OCI-LY7 (cell line): ENCODE measurements around the gene CFAP100. TPM values are rescaled to one million over a fixed set of nuclear protein-coding genes. Genes with fewer than 3 reads are reported as not detected.

Source experiments
- BruUV-seq: library from RNA; stranded (reverse); fragments of 400-500 nt; replicated peaks from 2 replicates; lab custom pipeline; 2021; lab: Mats Ljungman, UMichigan
- CTCF ChIA-PET: fragments of 300-600 bp; sonication (Branson Sonifier 250); formaldehyde crosslinking; loops from one replicate; lab custom pipeline; 2022; ENCODE audit warnings: antibody characterized with exemption; ENCODE audit not compliant: unreplicated experiment; lab: Charles Lee
- POLR2A ChIA-PET: fragments of 300-600 bp; sonication (Branson Sonifier 250); formaldehyde crosslinking; loops from one replicate; lab custom pipeline; 2022; ENCODE audit warnings: antibody characterized with exemption; lab: Charles Lee
- DNase-seq: peaks from one replicate; pipeline ENCODE4 v3.0.0-alpha.2; 2015; ENCODE audit warnings: low spot score
- H2AFZ ChIP-seq: fragments of 200-600 bp; sonication (generic), shearing (Covaris generic); 2 replicates; pipeline ENCODE4 v1.6.1; 2014; ENCODE audit warnings: mild to moderate bottlenecking, antibody characterized with exemption, low read length, moderate library complexity
- H3K27ac ChIP-seq: fragments of 200-600 bp; sonication (generic); 2 replicates; pipeline ENCODE4 v1.5.1; 2014; ENCODE audit warnings: mixed run types, low read depth, mild to moderate bottlenecking, moderate library complexity, low read length, inconsistent platforms; ENCODE audit not compliant: poor library complexity, severe bottlenecking
- H3K36me3 ChIP-seq: fragments of 200-600 bp; sonication (generic); 2 replicates; pipeline ENCODE4 v1.6.1; 2014; ENCODE audit warnings: mild to moderate bottlenecking, antibody characterized with exemption, low read length, moderate library complexity, mixed read lengths; ENCODE audit not compliant: insufficient read depth
- H3K4me1 ChIP-seq: fragments of 200-600 bp; sonication (generic); 2 replicates; pipeline ENCODE4 v1.5.1; 2014; ENCODE audit warnings: mild to moderate bottlenecking, low read length; ENCODE audit not compliant: insufficient read depth, poor library complexity, severe bottlenecking
- H3K4me2 ChIP-seq: fragments of 200-600 bp; sonication (generic); 2 replicates; pipeline ENCODE4 v1.6.1; 2014; ENCODE audit warnings: mild to moderate bottlenecking, low read length
- H3K4me3 ChIP-seq: fragments of 200-600 bp; sonication (generic); 2 replicates; pipeline ENCODE4 v1.5.1; 2014; ENCODE audit warnings: mild to moderate bottlenecking, low read depth, low read length; ENCODE audit not compliant: poor library complexity, severe bottlenecking
- H3K79me2 ChIP-seq: fragments of 200-600 bp; sonication (generic); 2 replicates; pipeline ENCODE4 v1.6.1; 2016; ENCODE audit warnings: low read depth, mild to moderate bottlenecking, low read length, moderate library complexity, mixed read lengths; ENCODE audit not compliant: insufficient read depth
- H3K9me2 ChIP-seq: fragments of 200-600 bp; sonication (generic); 2 replicates; pipeline ENCODE4 v1.6.1; 2016; ENCODE audit warnings: mild to moderate bottlenecking, low read length, mixed read lengths; ENCODE audit not compliant: insufficient read depth
- H3K9me3 ChIP-seq: fragments of 200-600 bp; sonication (generic); 2 replicates; pipeline ENCODE4 v1.6.1; 2014; ENCODE audit warnings: mild to moderate bottlenecking, mixed run types, low read length, mixed read lengths
- H4K20me1 ChIP-seq: fragments of 200-600 bp; sonication (generic); 2 replicates; pipeline ENCODE4 v1.6.1; 2014; ENCODE audit warnings: mild to moderate bottlenecking, antibody characterized with exemption, low read length, moderate library complexity, mixed read lengths; ENCODE audit not compliant: insufficient read depth
- EZH2phosphoT487 ChIP-seq: fragments of 200-600 bp; sonication (generic); IDR thresholded peaks from 2 replicates; pipeline ENCODE4 v1.6.1; 2018; ENCODE audit warnings: low read depth, borderline replicate concordance, mild to moderate bottlenecking, mixed run types, antibody characterized with exemption, low read length, moderate library complexity, mixed read lengths
- intact Hi-C: fragments of 100-400 bp; cut with micrococcal nuclease; formaldehyde crosslinking; loops from one replicate; pipeline ENCODE4 v1.10.0; 2022; ENCODE audit not compliant: unreplicated experiment
- total RNA-seq, 2 experiments: library from RNA; depleted of rRNA in 1 of 2; stranded (reverse); fragments of >200 nt in 1 of 2; shearing (Covaris generic) in 1 of 2; gene quantifications; 2 replicates each; pipeline ENCODE4 v1.2.3, GENCODE V29; 2014 to 2022
- TF ChIP-seq, protein P1 (sequence below): fragments of 200-600 bp; sonication (generic); conservative IDR thresholded peaks from 2 replicates; pipeline ENCODE4 v1.5.1; 2014; ENCODE audit warnings: mild to moderate bottlenecking, antibody characterized with exemption, low read length, moderate library complexity, mixed read lengths

Gene CFAP100
- total RNA-seq, 2 experiments from 2014 or later, result not detected

DNA sequence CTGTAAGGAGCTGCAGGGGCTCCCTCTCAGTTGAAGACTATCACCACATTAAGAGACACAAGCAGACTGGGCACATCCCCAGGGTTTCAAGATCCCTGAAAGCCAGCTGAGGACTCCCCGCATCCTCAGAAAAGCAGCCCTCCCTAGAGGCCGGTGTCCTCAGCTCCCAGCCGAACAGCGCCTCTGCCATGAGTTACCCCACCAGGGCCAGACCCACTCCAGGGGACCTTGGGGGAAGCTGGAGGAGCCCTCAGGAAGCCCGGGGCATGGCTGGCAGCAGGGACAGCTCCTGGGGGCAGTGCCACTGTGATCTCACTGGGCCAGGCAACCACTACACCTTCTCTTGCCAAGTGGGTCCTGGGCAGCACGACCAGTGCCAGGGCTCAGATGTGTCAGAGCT, 45.6 kb upstream of the CFAP100 start:
- Histone ChIP-seq H3K9me2 (no peaks in the 10 kb centered on the region), H3K27ac (no peak overlapping the region), H2AFZ (no peak overlapping the region), H3K79me2 (no peaks in the 10 kb centered on the region), H3K36me3 (no peaks in the 10 kb centered on the region), H3K4me3 (no peak overlapping the region), H3K9me3 (no peaks in the 10 kb centered on the region), H4K20me1 (no peaks in the 10 kb centered on the region; the same call in 1 of the 2 replicates), H3K4me2 (no peak overlapping the region), H3K4me1 (peaks cover 6% of the 10 kb centered on the region)
- POLR2A ChIA-PET, result no interaction called here
- intact Hi-C loops, result no loop called here
- no peak for DNase-seq
- TF ChIP-seq, protein P1, sequence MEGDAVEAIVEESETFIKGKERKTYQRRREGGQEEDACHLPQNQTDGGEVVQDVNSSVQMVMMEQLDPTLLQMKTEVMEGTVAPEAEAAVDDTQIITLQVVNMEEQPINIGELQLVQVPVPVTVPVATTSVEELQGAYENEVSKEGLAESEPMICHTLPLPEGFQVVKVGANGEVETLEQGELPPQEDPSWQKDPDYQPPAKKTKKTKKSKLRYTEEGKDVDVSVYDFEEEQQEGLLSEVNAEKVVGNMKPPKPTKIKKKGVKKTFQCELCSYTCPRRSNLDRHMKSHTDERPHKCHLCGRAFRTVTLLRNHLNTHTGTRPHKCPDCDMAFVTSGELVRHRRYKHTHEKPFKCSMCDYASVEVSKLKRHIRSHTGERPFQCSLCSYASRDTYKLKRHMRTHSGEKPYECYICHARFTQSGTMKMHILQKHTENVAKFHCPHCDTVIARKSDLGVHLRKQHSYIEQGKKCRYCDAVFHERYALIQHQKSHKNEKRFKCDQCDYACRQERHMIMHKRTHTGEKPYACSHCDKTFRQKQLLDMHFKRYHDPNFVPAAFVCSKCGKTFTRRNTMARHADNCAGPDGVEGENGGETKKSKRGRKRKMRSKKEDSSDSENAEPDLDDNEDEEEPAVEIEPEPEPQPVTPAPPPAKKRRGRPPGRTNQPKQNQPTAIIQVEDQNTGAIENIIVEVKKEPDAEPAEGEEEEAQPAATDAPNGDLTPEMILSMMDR, result no peak
- no peak for TF ChIP-seq EZH2phosphoT487
- no TSS peak for BruUV-seq
- CTCF ChIA-PET, result no interaction called here

DNA sequence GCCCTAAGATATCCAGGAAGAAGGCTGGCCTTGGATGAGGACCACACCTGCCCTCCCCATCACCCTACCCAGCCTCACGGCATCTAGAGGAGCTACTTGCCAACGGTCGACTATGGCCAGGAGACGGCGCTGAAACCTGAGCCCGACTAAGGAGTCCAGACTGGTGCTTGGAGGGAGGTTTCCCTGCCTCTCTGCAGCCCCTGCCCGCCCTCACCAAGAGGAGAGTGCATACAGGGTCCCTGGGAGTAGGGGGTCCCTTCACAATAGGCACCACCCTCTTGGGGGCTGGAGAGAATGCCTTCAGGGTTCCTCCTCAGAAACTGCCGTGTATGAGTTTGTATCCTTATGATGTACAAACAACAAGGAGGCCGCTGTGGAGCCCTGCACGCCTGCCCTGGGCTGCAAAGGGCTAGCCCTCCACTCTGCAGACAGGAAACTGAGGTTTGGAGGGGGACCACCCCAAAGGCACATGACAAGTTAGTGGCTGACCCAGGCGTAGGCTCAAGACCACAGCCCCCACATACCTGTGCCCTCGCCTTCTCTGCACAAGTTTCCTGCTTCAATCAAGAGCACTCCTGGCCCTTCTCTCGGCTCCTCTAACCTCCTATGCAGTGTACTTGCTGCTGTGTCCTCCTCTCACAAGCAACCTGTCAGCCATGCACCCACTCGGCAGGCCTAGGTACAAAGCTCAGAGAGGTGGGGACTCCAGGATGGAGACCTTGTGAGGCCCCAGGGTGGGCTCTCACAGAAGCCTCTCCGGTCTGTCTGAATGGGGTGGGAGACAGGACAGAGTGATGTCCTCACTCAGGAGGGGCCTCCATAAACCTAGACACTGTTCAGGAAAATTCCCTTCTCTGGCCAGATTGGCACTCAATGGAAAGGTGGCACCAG, 44.9 kb upstream of the CFAP100 start:
- Histone ChIP-seq H3K4me3 (no peak overlapping the region), H3K9me3 (no peaks in the 10 kb centered on the region), H4K20me1 (no peaks in the 10 kb centered on the region; the same call in 1 of the 2 replicates), H3K79me2 (no peaks in the 10 kb centered on the region), H3K36me3 (no peaks in the 10 kb centered on the region), H3K9me2 (no peaks in the 10 kb centered on the region), H2AFZ (no peak overlapping the region), H3K27ac (no peak overlapping the region), H3K4me2 (no peak overlapping the region), H3K4me1 (peaks cover 14% of the 10 kb centered on the region)
- ChIA-PET CTCF (no interaction called here), POLR2A (interaction anchor here (1.4 kb wide), 1 partner anchor 14 kb away, joined by 4 read pairs; no protein-coding TSS in a partner anchor)
- DNase-seq, result no peak
- BruUV-seq, result no TSS peak
- intact Hi-C loops, result loop anchor here (10.0 kb wide), 1 partner anchor 755 kb away; the partner anchor contains the start of gene OSBPL11
- TF ChIP-seq EZH2phosphoT487, result no peak
- TF ChIP-seq, protein P1, result no peak
